H1 (cell line): ENCODE measurements around the gene NMNAT3. TPM values are rescaled to one million over a fixed set of nuclear protein-coding genes. Genes with fewer than 3 reads are reported as not detected.

Experiments
- CTCF ChIA-PET: fragments of 300-600 bp; sonication (Branson Sonifier 250); formaldehyde crosslinking; loops from one replicate; lab custom pipeline; 2021; ENCODE audit not compliant: partially characterized antibody; lab: Charles Lee
- POLR2A ChIA-PET: fragments of 300-600 bp; sonication (Branson Sonifier 250); formaldehyde crosslinking; loops from one replicate; lab custom pipeline; 2021; ENCODE audit warnings: inconsistent platforms; ENCODE audit not compliant: partially characterized antibody; lab: Charles Lee
- DNase-seq, 2 experiments: peaks; one replicate each; pipeline versions ENCODE4 v3.0.0 to v3.0.0-alpha.2; 2010 to 2022; ENCODE audit warnings: low spot score in 2 of 2, low read depth in 1 of 2, mixed read lengths in 1 of 2
- FAIRE-seq: peaks from 2 replicates; lab custom pipeline; 2011; peaks lifted over from hg19 to GRCh38; lab: Jason Lieb, UNC
- H2AFZ ChIP-seq: 2 replicates; pipeline ENCODE4 v1.8.1; 2012; ENCODE audit warnings: low read length, inconsistent platforms
- H2AK5ac ChIP-seq: 2 replicates; pipeline ENCODE4 v1.6.1; 2013; ENCODE audit warnings: low read depth, low read length
- H2BK120ac ChIP-seq: replicated peaks from 2 replicates; pipeline ENCODE3; 2013; ENCODE audit warnings: low read depth, low read length, inconsistent platforms
- H2BK12ac ChIP-seq: 2 replicates; pipeline ENCODE4 v1.6.1; 2013; ENCODE audit warnings: low read depth, low read length
- H2BK15ac ChIP-seq: 2 replicates; pipeline ENCODE4 v1.6.1; 2013; ENCODE audit warnings: low read length
- H2BK20ac ChIP-seq: 2 replicates; pipeline ENCODE4 v1.6.1; 2013; ENCODE audit warnings: low read length
- H2BK5ac ChIP-seq: 2 replicates; pipeline ENCODE4 v1.6.1; 2013; ENCODE audit warnings: low read depth, low read length
- H3K14ac ChIP-seq: 2 replicates; pipeline ENCODE4 v1.6.1; 2013; ENCODE audit warnings: inconsistent platforms; ENCODE audit not compliant: insufficient read length
- H3K18ac ChIP-seq: 2 replicates; pipeline ENCODE4 v1.6.1; 2013; ENCODE audit warnings: low read length; ENCODE audit errors: extremely low read depth
- H3K23ac ChIP-seq: 2 replicates; pipeline ENCODE4 v1.6.1; 2013; ENCODE audit warnings: inconsistent platforms; ENCODE audit not compliant: insufficient read length
- H3K23me2 ChIP-seq: 2 replicates; pipeline ENCODE4 v1.6.1; 2013; ENCODE audit warnings: low read depth, low read length
- H3K27ac ChIP-seq: 2 replicates; pipeline ENCODE4 v1.6.1; 2011; ENCODE audit warnings: low read depth, low read length, inconsistent platforms
- H3K27me3 ChIP-seq, 4 experiments: replicated peaks in 1 of 4; 1 replicate in 1 of 4; 2 replicates in 3 of 4; pipeline versions ENCODE4 v1.6.1 to v1.8.1; 2011 to 2013; ENCODE audit warnings: low read length in 3 of 4, mild to moderate bottlenecking in 3 of 4, inconsistent platforms in 2 of 4, mixed read lengths in 2 of 4, moderate library complexity in 1 of 4; ENCODE audit not compliant: control insufficient read depth in 3 of 4, insufficient read depth in 3 of 4; ENCODE audit errors: extremely low read depth in 1 of 4
- H3K36me3 ChIP-seq, 4 experiments: 2 replicates each; pipeline versions ENCODE4 v1.6.1 to v1.8.1; 2011 to 2013; ENCODE audit warnings: mild to moderate bottlenecking in 4 of 4, low read length in 3 of 4, moderate library complexity in 2 of 4, control low read depth in 1 of 4, inconsistent platforms in 1 of 4; ENCODE audit not compliant: insufficient read depth in 4 of 4, control insufficient read depth in 2 of 4
- H3K4ac ChIP-seq: replicated peaks from 2 replicates; pipeline ENCODE3; 2013; ENCODE audit warnings: low read length, low read depth, mixed read lengths, inconsistent platforms; ENCODE audit not compliant: insufficient read length
- H3K4me1 ChIP-seq, 4 experiments: replicated peaks in 1 of 4; 1 replicate in 1 of 4; 2 replicates in 3 of 4; pipeline versions ENCODE4 v1.6.1 to v1.8.1; 2011 to 2013; ENCODE audit warnings: low read length in 3 of 4, inconsistent platforms in 2 of 4, mixed read lengths in 1 of 4; ENCODE audit not compliant: insufficient read depth in 4 of 4, control insufficient read depth in 3 of 4
- H3K4me2 ChIP-seq, 2 experiments: 2 replicates each; pipeline versions ENCODE4 v1.6.1 to v1.8.1; 2011 to 2013; ENCODE audit warnings: low read depth in 2 of 2, low read length in 2 of 2, control low read depth in 1 of 2, inconsistent platforms in 1 of 2, mild to moderate bottlenecking in 1 of 2; ENCODE audit not compliant: insufficient read depth in 1 of 2
- H3K4me3 ChIP-seq, 4 experiments: fragments of 200-600, 300-600 bp in 1 of 4; sonication (generic), shearing (Covaris generic), sonication (Bioruptor Twin) in 1 of 4; 2 replicates each; pipeline versions ENCODE4 v1.5.1 to v1.8.1; 2011 to 2016; ENCODE audit warnings: low read length in 4 of 4, low read depth in 3 of 4, control low read depth in 2 of 4, inconsistent platforms in 2 of 4, mild to moderate bottlenecking in 2 of 4, mixed read lengths in 1 of 4, moderate library complexity in 1 of 4; ENCODE audit not compliant: insufficient read depth in 2 of 4; ENCODE audit errors: extremely low read depth in 1 of 4
- H3K56ac ChIP-seq: replicated peaks from 2 replicates; pipeline ENCODE3; 2013; ENCODE audit warnings: low read depth, mild to moderate bottlenecking, mixed read lengths, low read length, inconsistent platforms; ENCODE audit not compliant: insufficient read length
- H3K79me1 ChIP-seq: 2 replicates; pipeline ENCODE4 v1.6.1; 2013; ENCODE audit warnings: low read depth, low read length, control low read depth
- H3K79me2 ChIP-seq, 2 experiments: 2 replicates each; pipeline versions ENCODE4 v1.6.1 to v1.8.1; 2012 to 2013; ENCODE audit warnings: low read length in 2 of 2, mild to moderate bottlenecking in 2 of 2, inconsistent platforms in 1 of 2; ENCODE audit not compliant: insufficient read depth in 2 of 2, control insufficient read depth in 1 of 2
- H3K9ac ChIP-seq, 4 experiments: replicated peaks in 1 of 4; 1 replicate in 1 of 4; 2 replicates in 3 of 4; pipeline versions ENCODE4 v1.6.1 to v1.8.1; 2011 to 2013; ENCODE audit warnings: low read depth in 3 of 4, low read length in 3 of 4, control low read depth in 2 of 4, mild to moderate bottlenecking in 2 of 4, moderate library complexity in 2 of 4, inconsistent platforms in 1 of 4; ENCODE audit errors: extremely low read depth in 1 of 4
- H3K9me3 ChIP-seq, 2 experiments: 2 replicates each; pipeline versions ENCODE4 v1.6.1 to v1.8.1; 2012 to 2013; ENCODE audit warnings: mild to moderate bottlenecking in 2 of 2, moderate library complexity in 2 of 2, control low read depth in 1 of 2, inconsistent platforms in 1 of 2, low read depth in 1 of 2, low read length in 1 of 2, mixed read lengths in 1 of 2; ENCODE audit not compliant: insufficient read depth in 2 of 2
- H4K20me1 ChIP-seq, 2 experiments: replicated peaks in 1 of 2; 2 replicates each; pipeline versions ENCODE3 to v1.8.1; 2011 to 2013; ENCODE audit warnings: inconsistent platforms in 2 of 2, low read length in 2 of 2, mild to moderate bottlenecking in 1 of 2; ENCODE audit not compliant: insufficient read depth in 2 of 2, control insufficient read depth in 1 of 2
- H4K5ac ChIP-seq: 2 replicates; pipeline ENCODE4 v1.6.1; 2013; ENCODE audit warnings: low read length, low read depth, mixed read lengths, inconsistent platforms; ENCODE audit not compliant: insufficient read length
- H4K8ac ChIP-seq: 2 replicates; pipeline ENCODE4 v1.8.0; 2013; ENCODE audit warnings: mild to moderate bottlenecking, moderate library complexity, low read length, inconsistent platforms; ENCODE audit not compliant: insufficient read depth; ENCODE audit errors: extremely low read depth
- H4K91ac ChIP-seq: replicated peaks from 2 replicates; pipeline ENCODE3; 2013; ENCODE audit warnings: low read length, mixed read lengths, inconsistent platforms; ENCODE audit not compliant: insufficient read length
- BCL11A ChIP-seq, 2 experiments: IDR thresholded peaks; one replicate each; pipeline ENCODE4 v1.6.1; 2011; ENCODE audit warnings: low read depth in 2 of 2, low read length in 2 of 2, mild to moderate bottlenecking in 2 of 2
- BRCA1 ChIP-seq: IDR thresholded peaks from 2 replicates; pipeline ENCODE4 v1.6.1; 2012; ENCODE audit warnings: low read depth, low read length, improper control_type of control experiment
- CHD2 ChIP-seq: IDR thresholded peaks from 2 replicates; pipeline ENCODE4 v1.6.1; 2012; ENCODE audit warnings: low read length, improper control_type of control experiment
- CREB1 ChIP-seq: IDR thresholded peaks from 2 replicates; pipeline ENCODE4 v1.6.1; 2012; ENCODE audit warnings: inconsistent platforms
- EP300 ChIP-seq, 2 experiments: IDR thresholded peaks; 1 replicate in 1 of 2; 2 replicates in 1 of 2; pipeline ENCODE4 v1.6.1; 2011 to 2012; ENCODE audit warnings: low read depth in 2 of 2, low read length in 2 of 2, mild to moderate bottlenecking in 2 of 2, borderline replicate concordance in 1 of 2, inconsistent platforms in 1 of 2, moderate library complexity in 1 of 2
- FOSL1 ChIP-seq: IDR thresholded peaks from 2 replicates; pipeline ENCODE4 v1.6.1; 2011; ENCODE audit warnings: mild to moderate bottlenecking, low read depth, low read length, moderate library complexity; ENCODE audit not compliant: insufficient read depth
- GABPA ChIP-seq: IDR thresholded peaks from 2 replicates; pipeline ENCODE4 v1.6.1; 2011; ENCODE audit warnings: mild to moderate bottlenecking, low read length, moderate library complexity, borderline replicate concordance; ENCODE audit not compliant: insufficient read depth
- HDAC6 ChIP-seq: IDR thresholded peaks from one replicate; pipeline ENCODE4 v1.7.1; 2012; ENCODE audit warnings: low read depth, mild to moderate bottlenecking, inconsistent platforms, low read length, moderate library complexity
- KDM4A ChIP-seq: IDR thresholded peaks from one replicate; pipeline ENCODE4 v1.7.1; 2012; ENCODE audit warnings: low read depth, mild to moderate bottlenecking, moderate library complexity, low read length, inconsistent platforms; ENCODE audit not compliant: severe bottlenecking
- PHF8 ChIP-seq: fragments of 200-600 bp; sonication (generic); conservative IDR thresholded peaks from 2 replicates; pipeline ENCODE4 v1.7.1; 2012; ENCODE audit warnings: low read depth, mild to moderate bottlenecking, inconsistent platforms, low read length, moderate library complexity
- POLR2A ChIP-seq, 2 experiments: IDR thresholded peaks; 1 replicate in 1 of 2; 2 replicates in 1 of 2; pipeline ENCODE4 v1.6.1; 2011; ENCODE audit warnings: low read depth in 2 of 2, low read length in 2 of 2, mild to moderate bottlenecking in 2 of 2; ENCODE audit errors: control extremely low read depth in 1 of 2
- RXRA ChIP-seq: IDR thresholded peaks from 2 replicates; pipeline ENCODE4 v1.6.1; 2011; ENCODE audit warnings: low read depth, mild to moderate bottlenecking, low read length, moderate library complexity; ENCODE audit not compliant: insufficient read depth
- SAP30 ChIP-seq: fragments of 300-600 bp; sonication (generic); IDR thresholded peaks from 2 replicates; pipeline ENCODE4 v1.7.1; 2012; ENCODE audit warnings: low read length, moderate library complexity, mild to moderate bottlenecking, inconsistent platforms; ENCODE audit not compliant: insufficient read depth, insufficient replicate concordance
- SIX5 ChIP-seq: IDR thresholded peaks from 2 replicates; pipeline ENCODE4 v1.6.1; 2011; ENCODE audit warnings: mild to moderate bottlenecking, low read depth, low read length
- SP4 ChIP-seq: IDR thresholded peaks from 2 replicates; pipeline ENCODE4 v1.6.1; 2012; ENCODE audit warnings: low read length, inconsistent platforms
- TAF1 ChIP-seq: IDR thresholded peaks from 2 replicates; pipeline ENCODE4 v1.6.1; 2011; ENCODE audit warnings: mild to moderate bottlenecking, low read depth, low read length
- TEAD4 ChIP-seq: IDR thresholded peaks from 2 replicates; pipeline ENCODE4 v1.6.1; 2012; ENCODE audit warnings: low read depth, low read length, inconsistent platforms, mixed read lengths
- polyA plus RNA-seq, 7 experiments: library from polyadenylated mRNA; depleted of rRNA in 3 of 7; stranded (reverse) in 5 of 7; unstranded in 2 of 7; fragments of >200 nt in 5 of 7; fragments of 200-250 nt in 2 of 7; gene quantifications; 1 replicate in 5 of 7; 2 replicates in 1 of 7; 4 replicates in 1 of 7; pipeline versions ENCODE4 v1.2.1 to v1.2.3, GENCODE V29; 2011 to 2013; ENCODE audit warnings: missing spikeins in 2 of 7, mixed read lengths in 2 of 7
- total RNA-seq: library from RNA; stranded (reverse); fragmentation: NEBNext Ultra II Directional; extraction: Animal tissue kit (Norgen Biotek cat#: 25700); gene quantifications from 2 replicates; pipeline ENCODE4 v1.2.1, GENCODE V29; 2021

The NMNAT3 gene
- total and polyA plus RNA-seq, 2 of the 8 experiments (the other 6 are each of a cell fraction or from before 2014, with no cell fraction given): 4.2 to 4.3 TPM

DNA sequence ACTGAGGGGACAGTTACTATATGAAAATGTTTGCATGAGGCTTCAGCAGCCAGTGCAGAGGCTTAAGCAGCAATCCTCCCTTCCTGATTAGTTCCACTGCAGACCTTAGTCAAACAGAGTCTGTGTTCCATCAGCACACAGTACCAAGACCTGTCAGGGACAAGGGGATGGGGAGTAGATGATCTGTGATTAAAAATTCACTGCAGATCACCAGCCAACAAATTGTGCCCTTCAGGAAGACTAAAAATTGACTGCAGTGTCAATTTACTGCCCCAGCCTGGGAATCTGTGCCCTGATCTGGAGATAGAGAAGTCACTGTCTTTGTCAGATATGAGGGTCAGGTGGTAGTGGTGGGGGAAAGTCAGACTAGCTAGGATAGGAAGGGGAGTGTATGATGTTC is 13.8 kb upstream of the NMNAT3 start:
- peaks cover 2% of the 10 kb centered on the region; the same call in 1 of the 2 replicates for H3K23me2 ChIP-seq
- TF ChIP-seq PHF8: no peak
- TF ChIP-seq SAP30: no peak
- TF ChIP-seq TAF1: no peak
- TF ChIP-seq CREB1: no peak
- TF ChIP-seq EP300 (IDR thresholded peaks at IDR 0.05; ENCODE audit: borderline replicate concordance in 1 of 2, low read depth in 2 of 2, low read length in 2 of 2): no peak
- no peak for TF ChIP-seq HDAC6
- TF ChIP-seq SP4: no peak
- TF ChIP-seq FOSL1: no peak
- TF ChIP-seq BCL11A (IDR thresholded peaks at IDR 0.05; ENCODE audit: low read depth in 2 of 2, low read length in 2 of 2): no peak
- TF ChIP-seq RXRA: no peak
- TF ChIP-seq CHD2: no peak
- TF ChIP-seq POLR2A (IDR thresholded peaks at IDR 0.05; ENCODE audit: control extremely low read depth in 1 of 2, low read depth in 2 of 2, low read length in 2 of 2): no peak
- TF ChIP-seq BRCA1: no peak
- TF ChIP-seq SIX5: no peak
- TF ChIP-seq KDM4A: no peak
- TF ChIP-seq GABPA: no peak
- no peak for TF ChIP-seq TEAD4

More for the DNA sequence above, 13.8 kb upstream of the NMNAT3 start:
- H2BK12ac ChIP-seq: no peak overlapping the region
- H3K79me1 ChIP-seq: no peaks in the 10 kb centered on the region
- H3K4ac ChIP-seq: no peak overlapping the region
- no peak overlapping the region for H2AK5ac ChIP-seq
- H4K5ac ChIP-seq: no peak overlapping the region
- H3K56ac ChIP-seq: no peak overlapping the region
- peaks cover 0 to 8% (median 2%) of the 10 kb centered on the region in 4 experiments; a peak in 3 of 7 replicates for H3K4me1 ChIP-seq
- H2BK15ac ChIP-seq: no peak overlapping the region
- no peak overlapping the region for H3K9ac ChIP-seq
- H4K91ac ChIP-seq: no peak overlapping the region
- H4K20me1 ChIP-seq: no peaks in the 10 kb centered on the region
- H4K8ac ChIP-seq: no peak overlapping the region
- H3K23ac ChIP-seq: no peak overlapping the region
- DNase-seq: no peak
- ChIA-PET POLR2A (no interaction called here), CTCF (interaction anchor here (1.2 to 1.9 kb wide), 2 partner anchors 11 to 129 kb away, joined by 4 read pairs; no protein-coding TSS in a partner anchor)
- H3K27ac ChIP-seq: no peak overlapping the region
- H3K4me3 ChIP-seq: no peak overlapping the region
- no peaks in the 10 kb centered on the region for H3K9me3 ChIP-seq
- no peaks in the 10 kb centered on the region for H3K79me2 ChIP-seq
- no peaks in the 10 kb centered on the region for H3K36me3 ChIP-seq
- H3K18ac ChIP-seq: no peak overlapping the region
- H3K14ac ChIP-seq: no peak overlapping the region
- FAIRE-seq: no peak
- H3K4me2 ChIP-seq: no peak overlapping the region
- no peaks in the 10 kb centered on the region for H3K27me3 ChIP-seq
- no peak overlapping the region for H2BK120ac ChIP-seq
- H2BK20ac ChIP-seq: no peak overlapping the region
- H2BK5ac ChIP-seq: no peak overlapping the region
- no peak overlapping the region for H2AFZ ChIP-seq
